ENCODE results near the gene MRRF.
A peak's percentile ranks its signal among the peaks of the same experiment; 100 is the strongest.
"Not testable (repeated sequence)": the region's sequence is repeated elsewhere in the genome, so short reads cannot be mapped to it uniquely, and the experiment has no call there.

Gene MRRF

DNA sequence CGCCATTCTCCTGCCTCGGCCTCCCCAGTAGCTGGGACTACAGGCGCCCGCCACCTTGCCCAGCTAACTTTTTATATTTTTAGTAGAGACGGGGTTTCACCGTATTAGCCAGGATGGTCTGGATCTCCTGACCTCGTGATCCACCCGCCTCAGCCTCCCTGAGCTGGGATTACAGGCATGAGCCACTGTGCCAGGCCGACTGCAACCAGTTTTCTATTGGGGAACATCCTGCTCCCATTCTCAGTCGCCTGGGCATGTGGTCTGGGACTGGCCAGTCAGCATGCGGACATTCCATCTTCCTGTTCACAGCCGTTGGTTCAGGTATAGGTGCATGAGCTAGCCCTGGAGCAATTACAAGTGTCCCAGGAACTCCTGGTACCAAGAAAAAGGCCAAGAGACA is 98.4 kb downstream of the MRRF start:
- DNase-seq, result not testable (repeated sequence)

DNA sequence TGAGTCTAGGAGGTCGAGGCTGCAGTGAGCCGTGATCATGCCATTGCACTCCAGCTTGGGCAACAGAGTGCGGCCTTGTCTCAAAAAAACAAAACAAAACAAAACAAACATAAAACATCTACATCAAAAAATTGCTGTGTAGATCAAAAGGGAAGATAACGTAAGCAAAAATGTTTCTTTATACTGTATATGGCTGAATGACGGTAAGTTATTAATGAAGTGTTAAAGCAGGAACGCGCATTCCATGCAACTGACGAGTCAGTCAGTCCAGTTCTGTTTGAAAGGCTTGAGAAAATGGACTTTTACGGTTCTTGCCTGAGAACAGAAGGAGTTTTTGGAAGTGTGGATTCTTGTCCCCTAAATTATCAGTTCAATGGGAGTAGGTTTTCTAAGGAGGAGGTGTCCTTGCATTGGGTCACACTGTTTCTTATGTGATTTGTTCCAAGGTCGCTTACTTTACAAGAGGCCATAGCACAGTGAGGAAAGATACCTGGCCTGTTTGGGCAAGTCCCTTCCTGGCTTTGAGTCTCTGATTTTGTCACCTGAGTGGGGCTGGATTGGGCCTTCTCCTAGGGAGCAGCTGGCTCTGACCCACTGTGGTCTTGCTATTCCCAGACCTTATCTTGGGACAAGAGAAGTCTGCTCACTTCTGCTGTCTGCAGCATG is 99.6 kb downstream of the MRRF start:
- DNase-seq, result no peak

DNA sequence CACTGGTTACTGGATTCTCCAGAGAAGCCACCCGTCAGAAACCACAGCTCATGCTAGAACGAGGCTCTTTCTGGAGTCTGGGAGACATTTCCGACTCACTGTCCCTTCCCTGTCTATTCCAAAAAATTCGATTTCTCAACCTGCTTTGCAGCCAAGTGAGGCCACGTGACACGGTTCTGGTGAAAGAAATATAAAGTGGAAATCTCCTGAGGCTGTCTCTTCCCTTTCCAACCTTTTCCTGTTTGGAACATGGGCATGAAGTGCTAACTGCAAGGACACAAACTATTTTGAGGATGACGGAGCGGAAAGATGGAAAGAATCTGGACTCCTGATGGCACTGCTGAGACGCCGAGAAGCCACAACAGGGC is 100.1 kb downstream of the MRRF start:
- no peak for DNase-seq

DNA sequence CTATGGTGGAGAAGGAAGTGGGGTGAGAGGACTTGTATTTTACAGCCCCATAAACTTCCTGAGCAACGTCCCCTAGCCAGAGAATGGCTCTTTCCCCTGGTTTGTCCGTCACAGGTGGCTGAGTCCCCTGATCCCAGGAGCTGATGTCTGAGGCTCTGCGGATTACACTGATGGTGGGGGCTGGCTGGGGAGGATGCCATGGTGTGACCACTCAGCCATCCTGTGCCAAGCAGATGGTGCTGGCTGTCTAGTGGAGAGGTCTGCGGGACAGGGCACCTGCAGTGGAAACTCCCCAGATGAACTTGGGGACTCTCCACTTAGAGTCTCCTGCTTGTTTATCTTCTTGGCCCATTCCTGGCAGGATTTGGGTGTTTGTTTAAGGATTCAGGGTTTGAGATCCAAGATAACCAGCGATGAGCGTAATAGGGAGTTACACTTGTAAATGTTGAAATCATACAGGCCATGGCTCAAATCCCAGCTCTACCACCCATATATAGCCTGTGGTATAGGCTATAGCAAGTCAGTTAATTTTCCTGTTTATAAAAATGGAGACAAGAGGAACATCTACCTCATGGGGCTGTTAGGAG is 101.5 kb downstream of the MRRF start:
- no peak for DNase-seq

DNA sequence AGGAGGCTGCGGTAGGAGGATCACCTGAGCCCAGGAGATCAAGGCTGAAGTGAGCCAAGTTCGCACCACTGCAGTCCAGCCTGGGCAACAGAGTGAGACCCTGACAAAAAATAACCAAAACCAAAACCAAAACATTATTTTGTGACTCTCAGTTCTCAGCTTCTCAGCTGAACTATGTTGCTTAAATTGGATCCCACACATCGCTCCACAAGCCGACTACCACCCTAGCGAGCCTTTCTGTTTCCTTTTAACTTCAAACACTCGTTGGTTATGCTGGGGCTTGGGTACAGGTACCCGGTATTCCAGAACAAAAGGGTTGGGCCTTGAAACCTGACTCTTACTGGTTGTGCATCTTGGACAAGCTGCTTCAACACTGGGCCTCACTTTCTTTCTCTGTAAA is 102.4 kb downstream of the MRRF start:
- no peak for DNase-seq

DNA sequence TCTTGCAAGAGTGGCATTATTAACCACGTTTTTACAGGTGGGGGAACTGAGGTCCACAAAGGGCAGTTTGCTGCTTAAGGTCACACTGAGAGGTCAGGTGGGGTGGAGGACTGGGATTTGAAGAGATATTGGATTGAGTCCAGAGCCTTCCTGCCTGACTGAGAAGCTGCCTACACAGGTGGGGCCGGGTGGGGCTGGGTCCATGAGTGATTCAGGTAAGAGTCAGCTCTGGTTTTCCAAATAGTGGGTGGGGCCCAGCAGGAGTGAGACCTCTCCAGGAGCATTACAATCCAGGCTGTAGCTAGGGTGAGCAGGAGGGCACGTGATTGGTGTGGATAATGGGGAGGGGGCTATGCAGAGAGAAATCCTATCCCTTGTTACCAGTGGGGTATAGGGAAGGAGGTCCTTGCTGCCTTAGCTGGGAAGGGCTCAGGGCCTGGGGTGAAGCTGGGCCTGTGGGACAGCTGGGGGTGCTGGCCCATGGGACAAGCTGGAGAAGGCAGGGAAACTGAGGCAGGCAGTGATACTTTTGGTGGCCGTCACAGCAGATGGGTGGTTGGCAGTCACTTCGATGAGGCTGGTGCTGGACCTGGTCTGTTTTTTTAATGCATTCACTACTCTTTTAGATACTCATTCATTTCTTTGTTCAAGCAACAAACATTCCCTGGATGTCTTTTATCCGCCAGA is 103.2 kb downstream of the MRRF start:
- no peak for DNase-seq

DNA sequence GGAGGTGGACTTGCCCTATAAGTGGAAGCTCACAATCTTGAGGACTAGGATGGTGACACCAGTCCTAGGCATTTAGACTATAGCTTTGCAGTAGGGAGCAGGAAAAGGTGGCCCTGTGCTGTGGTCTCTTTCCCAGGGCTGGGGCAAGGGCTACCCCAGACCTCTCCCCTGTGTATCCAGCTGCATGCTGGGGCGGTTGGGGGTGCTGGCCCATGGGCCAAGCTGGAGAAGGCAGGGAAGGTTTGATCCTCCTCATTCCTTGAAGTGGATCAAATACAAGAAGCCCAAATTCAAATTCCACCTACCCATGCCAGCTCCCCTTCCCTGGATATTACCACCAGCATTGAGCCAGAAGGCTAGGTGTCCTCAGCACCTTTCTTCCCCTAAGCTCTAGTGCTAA is 104.0 kb downstream of the MRRF start:
- DNase-seq, result no peak

DNA sequence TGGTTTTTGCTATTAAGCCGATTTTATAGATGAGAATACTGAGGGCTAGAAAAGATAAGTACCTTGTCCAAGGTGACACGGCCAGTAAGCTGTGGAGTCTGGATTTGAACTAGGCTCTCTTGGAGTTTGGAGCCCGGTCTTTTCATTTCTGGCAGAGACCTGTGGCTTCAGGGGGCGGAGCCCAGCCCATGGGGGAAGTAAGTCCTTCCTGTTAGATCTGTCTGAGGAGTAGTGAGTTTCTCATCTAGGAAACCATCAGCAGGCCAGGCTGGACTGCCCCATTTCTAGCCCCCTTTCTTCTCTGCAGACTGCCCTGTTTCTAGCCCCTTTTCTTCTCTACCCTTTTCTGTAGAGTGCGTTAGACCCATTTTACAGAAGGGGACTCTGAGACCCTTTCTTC is 105.6 kb downstream of the MRRF start:
- DNase-seq, result no peak

DNA sequence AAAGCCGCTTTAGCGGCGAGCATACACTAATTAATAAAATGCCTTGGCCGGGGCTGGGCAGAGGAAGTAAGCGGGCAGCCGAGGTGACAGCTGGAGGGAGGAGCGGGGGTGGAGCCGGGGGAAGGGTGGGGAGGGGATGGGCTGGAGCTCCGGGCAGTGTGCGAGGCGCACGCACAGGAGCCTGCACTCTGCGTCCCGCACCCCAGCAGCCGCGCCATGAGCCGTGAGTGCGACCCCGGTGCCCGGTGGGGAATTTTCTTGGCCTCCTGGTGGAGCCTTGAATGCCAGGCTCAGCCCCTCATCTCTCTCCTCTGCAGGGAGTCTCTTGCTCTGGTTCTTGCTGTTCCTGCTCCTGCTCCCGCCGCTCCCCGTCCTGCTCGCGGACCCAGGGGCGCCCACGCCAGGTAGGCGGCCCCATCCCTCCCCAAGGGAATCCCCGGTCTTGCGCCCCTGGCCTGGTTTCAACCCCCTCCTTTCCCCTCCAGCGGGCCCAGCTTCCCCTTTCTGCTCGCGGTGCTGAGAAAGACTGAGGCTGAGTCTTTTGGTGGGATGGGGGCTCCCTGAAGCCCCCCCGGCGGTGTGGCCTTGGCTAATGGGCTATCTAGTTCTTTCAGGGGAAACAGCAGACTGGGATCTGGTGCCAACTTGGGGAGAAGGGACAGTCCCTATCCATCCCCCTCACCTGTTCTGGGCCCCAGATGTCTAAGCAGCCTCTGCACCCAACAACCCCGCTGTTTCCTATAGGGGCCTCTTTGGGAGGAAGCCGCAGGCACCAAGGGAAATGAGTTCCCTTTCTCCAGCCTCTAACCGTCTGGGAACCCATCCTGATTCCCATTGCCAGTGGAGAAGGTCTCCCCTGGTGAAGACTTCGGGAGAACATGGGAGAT is 106.4 kb downstream of the MRRF start, which contains the start of gene PTGS1:
TSS of gene PTGS1 (plus strand) at position 156 of the 887 bp plus-strand sequence. CDS start at position 217, 61 bp downstream.
- peak; percentile 12 for DNase-seq

DNA sequence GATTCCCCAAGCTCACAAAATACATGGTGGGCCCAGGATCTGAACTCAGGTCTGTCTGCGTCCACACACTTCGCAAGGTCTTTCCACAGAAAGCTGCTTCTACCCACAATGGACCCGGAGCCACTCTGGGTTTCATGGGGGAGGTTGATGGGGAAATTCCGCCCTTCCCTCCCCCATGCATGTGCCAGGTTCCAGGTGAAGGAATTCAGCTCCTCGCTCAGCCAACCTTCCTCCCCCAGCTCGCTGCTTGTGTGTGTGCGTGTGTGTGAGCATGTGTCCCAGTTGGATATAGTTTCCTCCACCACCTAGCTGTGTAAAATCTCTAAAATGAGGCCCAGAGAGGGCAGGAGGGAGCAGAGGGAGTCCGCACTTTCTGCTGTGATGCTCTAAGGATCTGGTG is 107.2 kb downstream of the MRRF start:
- DNase-seq, result no peak

DNA sequence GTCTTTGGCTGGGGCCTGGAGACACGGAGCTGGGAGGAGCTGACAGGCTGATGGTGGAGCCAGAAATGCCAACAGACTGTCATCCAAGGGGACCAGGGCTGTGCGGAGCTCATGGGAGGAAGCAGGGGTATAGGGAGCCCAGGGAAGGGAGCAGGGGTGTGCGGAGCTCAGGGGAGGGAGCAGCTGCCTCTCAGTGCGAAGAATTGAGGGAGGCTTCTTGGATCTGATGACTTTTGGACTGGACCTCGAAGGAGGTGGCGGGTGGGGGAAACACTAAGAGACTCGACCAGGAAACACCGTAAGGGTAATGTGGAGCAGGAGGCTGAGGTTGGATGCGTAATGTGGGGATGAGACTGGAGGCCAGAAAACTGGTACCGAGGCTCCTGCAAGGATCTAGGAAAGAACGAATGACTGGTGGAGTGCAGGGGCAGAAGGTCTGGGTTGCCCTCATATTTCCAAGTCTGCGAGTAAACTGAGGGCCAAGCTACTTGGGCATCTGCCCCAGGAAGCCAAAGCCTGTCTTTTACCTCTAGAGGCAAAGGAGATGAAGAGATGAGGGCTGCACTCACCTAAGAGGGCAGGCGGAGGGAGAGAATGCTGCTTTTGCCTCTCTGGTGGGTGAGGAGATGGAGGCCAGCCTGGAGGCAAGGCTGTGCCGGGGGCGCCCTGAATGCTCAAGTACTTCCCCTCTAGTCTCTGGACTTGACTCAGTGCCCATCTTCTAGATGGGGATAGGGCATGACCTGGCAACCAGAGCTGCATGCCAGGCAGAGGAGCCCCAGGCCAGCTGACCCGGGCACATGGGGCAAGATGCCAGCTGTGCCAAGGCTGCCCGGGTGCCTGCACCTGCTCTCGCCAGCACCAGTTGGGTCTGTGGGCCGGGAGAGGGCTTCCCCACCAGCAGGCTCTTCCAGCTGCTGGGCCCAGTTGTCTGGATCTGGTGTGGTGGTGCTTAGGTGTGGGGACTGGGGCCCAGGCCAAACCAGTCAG is 108.5 kb downstream of the MRRF start:
- DNase-seq, result no peak

DNA sequence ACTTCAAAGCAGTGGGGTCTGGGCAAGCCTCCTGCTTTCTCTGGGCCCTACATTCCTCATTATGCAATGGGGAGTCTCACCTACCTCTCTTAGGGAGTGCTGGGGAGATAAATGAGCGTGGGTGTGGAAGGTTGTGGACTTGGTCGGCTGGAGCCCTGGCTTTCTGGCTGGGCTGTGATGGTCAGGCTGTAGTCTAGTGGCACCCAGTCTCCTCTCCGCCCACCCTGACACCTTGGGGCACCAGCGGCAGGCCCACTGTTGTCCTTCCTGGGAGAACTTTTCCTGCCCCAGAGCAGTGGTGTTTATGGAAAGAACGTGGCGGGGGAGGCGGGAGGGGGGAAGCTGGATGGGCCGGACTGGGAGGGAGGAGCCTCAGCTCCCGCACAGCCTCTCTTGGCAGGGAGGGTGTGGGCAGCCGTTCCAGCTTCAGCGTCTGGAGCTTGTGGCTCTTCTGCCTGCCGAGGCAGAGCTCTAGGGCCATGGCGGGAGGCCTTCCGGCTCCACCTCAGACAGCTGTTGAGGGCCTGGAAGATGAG is 110.3 kb downstream of the MRRF start:
- no peak for DNase-seq

DNA sequence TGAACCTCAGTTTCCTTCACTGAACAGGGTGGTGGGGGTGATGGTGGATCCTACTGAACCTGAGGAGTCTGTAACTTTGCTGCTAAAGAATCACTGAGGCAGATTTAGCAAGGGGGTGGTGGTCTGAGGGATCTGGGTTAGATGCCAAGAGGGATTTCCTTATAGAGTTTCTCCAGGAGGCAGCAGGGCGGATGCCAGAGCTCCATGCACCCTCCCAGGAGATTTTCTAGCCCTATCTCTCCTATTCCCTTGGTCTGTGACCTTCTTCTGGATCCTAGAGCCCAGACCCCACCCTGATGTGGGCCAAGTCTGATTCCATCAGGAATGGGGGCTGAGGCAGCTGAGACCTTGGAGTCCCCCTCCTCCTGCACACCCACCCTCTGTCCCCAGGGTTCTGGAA is 112.1 kb downstream of the MRRF start:
- no peak for DNase-seq

DNA sequence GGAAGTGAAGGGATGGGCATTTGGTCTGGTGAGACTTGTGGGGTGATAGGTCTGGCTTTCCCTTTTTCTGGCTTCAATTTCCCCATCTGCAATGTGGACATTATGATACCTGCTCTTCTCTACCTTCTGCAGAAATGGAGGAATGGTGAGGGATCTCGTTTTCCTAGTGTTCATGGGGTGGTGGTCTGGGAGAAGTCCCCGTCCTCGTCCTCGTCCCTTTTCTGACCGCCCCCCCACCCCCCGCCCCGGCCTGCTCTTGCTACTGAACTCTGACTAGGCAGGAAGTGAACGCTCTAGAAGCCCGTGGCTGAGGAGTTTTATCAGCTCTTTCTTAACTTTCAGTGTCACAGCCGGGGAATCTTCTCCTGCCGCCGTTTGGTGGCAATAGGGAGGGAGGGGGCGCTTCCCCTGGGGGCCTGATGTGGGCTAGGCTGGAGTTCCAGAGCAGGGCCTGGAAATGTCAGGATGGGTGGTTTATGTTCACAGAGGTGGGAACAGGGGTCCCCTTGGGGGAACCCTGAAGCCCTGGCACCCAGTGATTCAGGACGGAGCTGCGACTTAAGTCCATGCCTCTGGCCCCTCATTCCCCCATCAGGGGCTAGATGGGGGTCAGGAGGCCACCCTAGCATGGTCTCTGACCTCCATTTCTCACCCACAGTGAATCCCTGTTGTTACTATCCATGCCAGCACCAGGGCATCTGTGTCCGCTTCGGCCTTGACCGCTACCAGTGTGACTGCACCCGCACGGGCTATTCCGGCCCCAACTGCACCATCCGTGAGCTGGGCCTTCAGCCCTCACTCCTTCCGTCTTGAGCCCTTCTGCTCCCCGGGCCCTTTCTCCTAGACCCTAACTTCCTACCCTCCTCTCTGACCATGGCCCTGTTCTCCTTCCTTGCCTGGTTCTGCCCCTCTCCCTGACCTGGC is 112.8 kb downstream of the MRRF start:
- DNase-seq, result no peak

DNA sequence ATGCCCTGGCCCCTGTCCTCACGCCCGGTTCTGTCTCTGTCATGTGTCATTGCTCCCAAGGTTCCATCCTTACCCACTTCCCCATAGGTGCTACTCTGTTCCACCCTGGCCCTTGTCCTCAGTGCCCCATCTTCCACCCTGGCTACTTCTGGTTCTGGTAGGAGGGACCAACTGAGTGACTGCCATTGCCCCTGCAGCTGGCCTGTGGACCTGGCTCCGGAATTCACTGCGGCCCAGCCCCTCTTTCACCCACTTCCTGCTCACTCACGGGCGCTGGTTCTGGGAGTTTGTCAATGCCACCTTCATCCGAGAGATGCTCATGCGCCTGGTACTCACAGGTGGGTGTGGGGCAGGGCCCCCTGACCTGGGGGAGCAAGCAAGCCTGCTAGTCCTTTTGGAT is 113.6 kb downstream of the MRRF start:
- no peak for DNase-seq

DNA sequence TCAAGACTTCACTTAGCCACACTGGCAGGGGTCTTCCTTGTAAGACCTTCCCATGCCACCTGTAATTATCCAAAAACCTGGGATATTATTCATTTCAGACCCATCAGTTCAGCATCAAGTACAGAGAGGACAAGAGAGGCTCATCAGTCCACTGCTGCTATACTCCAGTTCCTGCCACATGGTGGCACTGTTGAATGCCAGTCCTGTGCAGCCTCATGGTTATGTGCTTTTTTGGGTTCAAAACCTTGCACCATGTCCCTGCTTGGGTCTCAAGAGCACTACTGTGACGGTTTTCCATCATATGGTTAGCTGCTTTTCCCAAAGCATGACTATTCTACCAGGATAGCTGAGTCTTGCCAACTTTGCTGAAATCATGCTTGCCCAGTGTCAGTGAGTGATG is 114.7 kb downstream of the MRRF start:
- DNase-seq, result no peak

DNA sequence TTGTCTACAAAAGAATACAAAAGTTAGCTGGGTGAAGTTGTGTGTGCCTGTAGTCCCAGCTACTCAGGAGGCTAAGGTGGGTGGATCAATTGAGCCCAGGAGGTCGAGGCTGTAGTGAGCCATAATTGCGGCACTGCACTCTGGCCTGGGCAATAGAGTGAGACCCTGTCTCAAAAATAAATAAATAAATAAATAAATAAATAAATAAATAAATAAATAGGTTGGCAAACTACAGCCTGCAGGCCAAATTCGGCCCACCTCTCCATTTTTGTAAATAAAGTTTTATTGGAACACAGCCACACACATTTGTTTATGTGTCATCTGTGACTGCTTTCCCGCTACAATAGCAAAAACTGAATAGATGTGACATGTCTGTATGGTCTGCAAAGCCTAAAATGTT is 115.6 kb downstream of the MRRF start:
- no peak for DNase-seq

Measured in NCI-H748 treated with DMSO at 0.1 percent for 48 hours (cell line).